Nephron (organoid): ENCODE results near the gene ASXL1.

Experiments
- H3K27ac Mint-ChIP-seq, 3 experiments: 2 replicates each; pipeline ENCODE4 v1.8.0; 2020; ENCODE audit warnings: mixed read lengths in 3 of 3, mild to moderate bottlenecking in 2 of 3, moderate library complexity in 1 of 3
- H3K27me3 Mint-ChIP-seq: 2 replicates; pipeline ENCODE4 v1.8.0; 2021; ENCODE audit warnings: low read depth, mild to moderate bottlenecking, moderate library complexity, mixed read lengths
- H3K36me3 Mint-ChIP-seq: 2 replicates; pipeline ENCODE4 v1.8.0; 2020; ENCODE audit warnings: low read depth, mixed read lengths
- H3K4me1 Mint-ChIP-seq: 2 replicates; pipeline ENCODE4 v1.8.0; 2020; ENCODE audit warnings: mixed read lengths
- H3K4me3 Mint-ChIP-seq, 3 experiments: 2 replicates each; pipeline ENCODE4 v1.8.0; 2020; ENCODE audit warnings: mild to moderate bottlenecking in 3 of 3, mixed read lengths in 3 of 3, moderate library complexity in 2 of 3
- H3K9me3 Mint-ChIP-seq: 2 replicates; pipeline ENCODE4 v1.8.0; 2020; ENCODE audit warnings: mixed read lengths
- TF ChIP-seq, protein P1 (sequence below), 3 experiments: fragments of 200-600 bp; sonication (generic); IDR thresholded peaks; one replicate each; pipeline ENCODE4 v1.5.0; 2021; ENCODE audit warnings: antibody characterized with exemption in 3 of 3; ENCODE audit not compliant: unreplicated experiment in 3 of 3

ASXL1 gene

DNA sequence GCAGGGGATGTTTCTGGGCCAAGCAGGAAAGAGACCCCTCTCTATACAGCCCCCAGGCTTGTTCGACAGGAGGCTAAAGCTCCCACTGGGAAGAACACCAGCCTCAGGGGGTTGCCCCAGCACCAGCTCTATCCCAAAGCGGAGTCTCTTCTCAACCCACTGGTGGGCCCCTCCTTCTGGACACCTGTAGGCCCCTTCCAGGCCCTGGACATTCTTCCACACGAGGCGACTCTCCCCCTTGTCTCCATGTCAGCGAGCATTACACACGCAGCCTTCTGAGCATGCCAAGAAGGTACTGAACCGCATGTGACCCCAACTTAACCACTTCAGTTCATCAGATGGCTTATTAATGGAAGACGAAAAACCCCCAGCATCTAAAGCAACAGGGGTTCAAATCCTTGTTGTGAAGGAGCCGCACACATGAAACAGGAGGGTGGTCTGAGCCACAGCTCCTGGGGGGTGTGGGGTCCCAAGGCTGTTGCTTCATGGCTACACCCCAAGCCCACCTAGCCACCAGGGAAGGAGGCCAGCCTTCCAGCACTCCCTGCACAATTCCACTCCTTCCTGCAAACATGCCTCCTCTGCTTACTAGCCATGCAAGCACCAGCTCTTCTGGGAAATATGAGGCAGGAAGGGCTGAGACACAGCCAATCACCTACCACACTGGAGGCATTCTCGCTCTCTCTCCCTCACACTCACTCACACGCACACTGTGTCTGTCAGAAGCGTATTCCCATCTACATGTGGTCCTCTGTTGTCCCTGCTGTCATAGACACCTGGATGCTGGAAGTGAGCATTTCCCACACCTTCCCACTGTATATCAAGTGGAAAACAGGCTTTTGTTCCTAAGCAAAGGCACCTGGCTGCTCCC is 122.5 kb downstream of the ASXL1 start:
- peak overlapping the region; percentile 93 to 98 (median 98) for H3K27ac Mint-ChIP-seq
- peak overlapping the region; percentile 88 to 90 (median 89) for H3K4me3 Mint-ChIP-seq
- no peaks in the 10 kb centered on the region for H3K9me3 Mint-ChIP-seq
- H3K27me3 Mint-ChIP-seq: no peaks in the 10 kb centered on the region
- peaks cover 66% of the 10 kb centered on the region for H3K4me1 Mint-ChIP-seq
- H3K36me3 Mint-ChIP-seq: no peaks in the 10 kb centered on the region
- TF ChIP-seq, protein P1, sequence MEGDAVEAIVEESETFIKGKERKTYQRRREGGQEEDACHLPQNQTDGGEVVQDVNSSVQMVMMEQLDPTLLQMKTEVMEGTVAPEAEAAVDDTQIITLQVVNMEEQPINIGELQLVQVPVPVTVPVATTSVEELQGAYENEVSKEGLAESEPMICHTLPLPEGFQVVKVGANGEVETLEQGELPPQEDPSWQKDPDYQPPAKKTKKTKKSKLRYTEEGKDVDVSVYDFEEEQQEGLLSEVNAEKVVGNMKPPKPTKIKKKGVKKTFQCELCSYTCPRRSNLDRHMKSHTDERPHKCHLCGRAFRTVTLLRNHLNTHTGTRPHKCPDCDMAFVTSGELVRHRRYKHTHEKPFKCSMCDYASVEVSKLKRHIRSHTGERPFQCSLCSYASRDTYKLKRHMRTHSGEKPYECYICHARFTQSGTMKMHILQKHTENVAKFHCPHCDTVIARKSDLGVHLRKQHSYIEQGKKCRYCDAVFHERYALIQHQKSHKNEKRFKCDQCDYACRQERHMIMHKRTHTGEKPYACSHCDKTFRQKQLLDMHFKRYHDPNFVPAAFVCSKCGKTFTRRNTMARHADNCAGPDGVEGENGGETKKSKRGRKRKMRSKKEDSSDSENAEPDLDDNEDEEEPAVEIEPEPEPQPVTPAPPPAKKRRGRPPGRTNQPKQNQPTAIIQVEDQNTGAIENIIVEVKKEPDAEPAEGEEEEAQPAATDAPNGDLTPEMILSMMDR (IDR thresholded peaks at IDR 0.05; ENCODE audit: unreplicated experiment in 3 of 3): no peak

DNA sequence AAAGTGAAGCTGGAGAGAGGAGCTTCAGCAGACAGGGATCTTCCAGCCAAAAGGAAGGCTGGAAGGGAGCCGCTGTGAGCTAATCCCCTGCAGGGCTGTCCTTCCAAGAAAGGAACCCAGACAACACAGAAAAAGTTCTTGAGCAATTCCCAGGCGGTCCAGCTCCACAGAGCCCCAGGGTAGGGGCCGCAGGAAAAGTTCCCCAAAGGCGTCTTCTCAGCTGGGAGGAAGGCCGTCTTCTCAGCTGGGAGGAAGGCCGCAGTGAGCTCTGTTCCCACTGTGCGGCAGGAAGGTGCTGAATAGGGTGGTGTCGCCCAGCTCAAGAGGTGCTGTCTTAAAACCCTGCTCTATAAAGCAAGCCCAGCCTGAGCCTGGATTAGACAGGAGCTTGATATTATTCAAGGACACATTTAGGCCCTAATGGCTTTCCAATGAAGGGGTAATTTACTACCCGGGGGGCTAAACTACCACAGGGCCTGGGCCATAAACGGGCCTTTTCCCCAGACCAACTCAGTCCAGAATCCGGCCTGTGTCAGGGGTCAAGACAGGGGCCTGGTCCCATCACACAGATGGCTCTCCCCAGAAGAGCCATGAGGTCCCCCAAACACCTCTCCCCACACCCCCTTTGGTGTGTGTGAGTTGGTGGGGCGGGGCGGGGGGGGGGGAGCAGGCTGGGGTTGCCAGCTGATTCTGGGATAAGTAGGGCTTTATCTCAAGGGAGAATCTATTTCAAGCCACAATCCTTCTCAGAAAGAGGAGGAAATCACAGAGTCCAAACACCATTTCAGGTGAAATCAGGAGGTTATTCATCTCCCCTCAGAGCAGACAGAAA is 123.4 kb downstream of the ASXL1 start:
- Mint-ChIP-seq H3K4me3 (peak overlapping the region; percentile 88 to 90 (median 89)), H3K27ac (peak overlapping the region; percentile 93 to 98 (median 98)), H3K9me3 (no peaks in the 10 kb centered on the region), H3K4me1 (peaks cover 63% of the 10 kb centered on the region), H3K27me3 (no peaks in the 10 kb centered on the region), H3K36me3 (peaks cover under 1% of the 10 kb centered on the region)
- TF ChIP-seq, protein P1 (IDR thresholded peaks at IDR 0.05; ENCODE audit: unreplicated experiment in 3 of 3): no peak

DNA sequence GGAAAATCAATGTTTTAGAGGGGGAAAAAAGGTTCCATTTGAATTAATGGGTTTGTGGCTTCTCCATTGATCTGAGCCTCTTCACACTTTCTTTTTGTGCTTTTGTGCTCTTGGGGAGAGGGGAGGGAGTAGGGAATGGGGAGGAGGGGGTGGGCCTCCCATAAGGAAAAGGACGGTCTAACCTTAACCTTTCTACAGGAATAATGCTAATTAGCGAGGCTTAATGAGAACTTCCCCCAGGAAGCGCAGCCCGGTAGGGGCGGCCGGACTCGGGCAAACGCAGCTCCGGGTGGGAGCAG is 124.0 kb downstream of the ASXL1 start:
- TF ChIP-seq, protein P1 (IDR thresholded peaks at IDR 0.05; ENCODE audit: unreplicated experiment in 3 of 3): no peak
- peaks cover 58% of the 10 kb centered on the region for H3K4me1 Mint-ChIP-seq
- H3K9me3 Mint-ChIP-seq: no peaks in the 10 kb centered on the region
- H3K27me3 Mint-ChIP-seq: no peaks in the 10 kb centered on the region
- H3K36me3 Mint-ChIP-seq: peaks cover 3% of the 10 kb centered on the region
- H3K27ac Mint-ChIP-seq: peak overlapping the region; percentile 88 to 98 (median 98)
- peak overlapping the region; percentile 88 to 90 (median 89) for H3K4me3 Mint-ChIP-seq

DNA sequence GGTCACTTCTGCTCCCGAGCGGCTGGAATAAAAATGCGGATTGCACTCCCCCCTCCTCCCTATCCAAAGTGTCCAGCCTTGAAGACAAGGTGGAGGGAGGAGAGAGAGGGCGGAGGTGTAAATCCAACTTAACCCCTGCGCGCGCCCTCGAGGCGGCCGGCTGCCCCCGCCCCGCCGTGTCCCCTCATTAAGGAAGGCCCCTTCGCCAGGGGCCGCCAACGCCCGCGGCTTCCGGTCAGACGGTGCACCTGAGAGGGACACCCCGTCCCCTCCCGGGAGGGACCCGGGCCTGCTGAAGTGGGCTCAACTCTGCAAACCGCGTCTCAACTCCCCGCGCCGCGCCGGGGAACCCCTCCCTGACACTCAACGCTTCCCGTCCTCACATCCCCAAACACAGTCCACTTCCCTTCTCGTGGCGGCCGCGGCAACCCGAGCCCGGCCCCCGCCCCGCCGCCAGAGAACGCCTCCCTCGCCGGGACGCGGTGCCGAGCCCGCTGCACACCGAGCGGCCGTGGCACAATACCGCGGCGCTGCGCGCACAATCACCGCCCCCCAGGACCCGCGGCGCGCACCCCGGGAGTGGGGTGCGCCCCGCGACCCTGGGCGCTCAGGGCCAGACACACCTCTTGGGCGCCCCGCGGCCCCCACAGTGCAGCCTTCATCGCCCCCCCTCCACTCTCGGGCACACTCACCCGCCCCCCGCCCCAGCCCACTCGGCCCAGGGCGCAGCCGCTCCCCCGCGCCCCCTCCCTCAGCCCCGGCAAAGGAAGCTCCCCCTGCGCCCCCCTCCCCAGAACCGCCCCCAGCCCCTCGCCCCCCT is 124.5 kb downstream of the ASXL1 start:
- TF ChIP-seq, protein P1 (IDR thresholded peaks at IDR 0.05; ENCODE audit: unreplicated experiment in 3 of 3): no peak
- Mint-ChIP-seq H3K4me3 (peak overlapping the region; percentile 88 to 90 (median 89)), H3K36me3 (peaks cover 3% of the 10 kb centered on the region), H3K4me1 (peaks cover 52% of the 10 kb centered on the region), H3K9me3 (no peaks in the 10 kb centered on the region), H3K27ac (peak overlapping the region; percentile 88 to 98 (median 98)), H3K27me3 (peaks cover 4% of the 10 kb centered on the region)

DNA sequence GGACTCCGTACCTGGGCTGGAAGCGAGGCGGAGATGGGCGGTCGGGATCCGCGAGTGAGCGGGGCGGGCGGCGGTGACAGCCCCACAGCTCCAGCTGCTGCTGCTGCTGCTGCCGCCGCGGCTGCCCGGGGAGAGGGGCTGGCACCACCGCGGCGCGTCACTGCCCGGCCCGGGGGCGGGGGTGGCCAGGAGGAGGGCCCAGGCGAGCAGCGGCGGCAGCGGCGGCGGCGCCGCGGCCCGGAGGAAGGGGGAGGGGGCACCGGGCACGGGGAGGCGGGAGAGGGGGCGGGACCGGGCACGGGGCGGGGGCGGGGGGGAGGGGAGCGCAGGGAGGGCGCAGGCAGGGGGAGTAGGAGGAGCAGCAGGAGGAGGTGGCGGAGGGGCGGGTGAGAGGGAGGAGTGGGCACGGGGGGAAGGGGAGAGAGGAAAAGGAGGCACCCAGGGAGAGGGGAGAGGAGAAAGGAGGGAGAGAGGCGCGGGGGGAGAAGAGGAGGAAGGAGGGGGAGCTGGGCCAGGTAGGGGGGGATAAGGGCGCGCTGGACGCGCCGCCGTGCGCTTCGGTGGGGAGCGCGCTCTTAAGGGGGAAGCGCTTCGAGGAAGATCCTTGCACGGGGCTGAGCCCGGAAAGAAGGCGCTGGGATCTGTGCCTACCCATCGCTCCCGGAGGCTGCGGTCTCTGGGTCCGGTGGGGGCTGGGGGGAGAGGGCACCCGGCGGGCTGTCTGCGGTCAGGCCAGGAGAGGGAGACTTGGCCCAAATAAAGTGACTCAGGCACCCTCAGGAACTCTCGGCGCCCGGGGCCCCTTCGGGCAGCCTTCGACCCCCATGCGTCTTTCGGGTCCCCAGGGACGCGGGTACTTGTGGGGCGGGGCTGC is 125.5 kb downstream of the ASXL1 start:
- peaks cover 4% of the 10 kb centered on the region for H3K27me3 Mint-ChIP-seq
- H3K36me3 Mint-ChIP-seq: peaks cover 6% of the 10 kb centered on the region
- peak overlapping the region; percentile 88 to 97 (median 96) for H3K27ac Mint-ChIP-seq
- peaks cover 43% of the 10 kb centered on the region for H3K4me1 Mint-ChIP-seq
- no peaks in the 10 kb centered on the region for H3K9me3 Mint-ChIP-seq
- H3K4me3 Mint-ChIP-seq: peak overlapping the region; percentile 87 to 88 (median 88)
- TF ChIP-seq, protein P1 (IDR thresholded peaks at IDR 0.05; ENCODE audit: unreplicated experiment in 3 of 3): no peak
